ENCODE results near the gene IFT74.

The IFT74 gene

GRCh38 chr9:26955921-26956859 is at the start of gene IFT74:
Gene IFT74 (plus strand): TSS chr9:26956412. CDS start chr9:26961968, 5,556 bp downstream.
- peak; percentile 100 for ATAC-seq

GRCh38 chr9:26913138-26913668 is 43.0 kb upstream of the IFT74 start:
- ATAC-seq: no peak

- no peak for ATAC-seq
Observed at GRCh38 chr9:26919698-26920097, 36.5 kb upstream of the IFT74 start.

- ATAC-seq: no peak
Observed at GRCh38 chr9:26925609-26926008, 30.6 kb upstream of the IFT74 start.

GRCh38 chr9:26928902-26929495 is 27.2 kb upstream of the IFT74 start:
- no peak for ATAC-seq

- ATAC-seq: no peak
Observed at GRCh38 chr9:26935847-26936246, 20.4 kb upstream of the IFT74 start.

GRCh38 chr9:26937816-26938371 is 18.3 kb upstream of the IFT74 start:
- no peak for ATAC-seq

- ATAC-seq: peak in 1 of 2 donors; percentile 20
Observed at GRCh38 chr9:26939955-26940711, 16.1 kb upstream of the IFT74 start.

GRCh38 chr9:26940779-26941178 is 15.4 kb upstream of the IFT74 start:
- peak in 1 of 2 donors; percentile 20 for ATAC-seq

GRCh38 chr9:26945591-26945990 is 10.6 kb upstream of the IFT74 start:
- ATAC-seq: no peak

GRCh38 chr9:26946753-26947727 is 9.2 kb upstream of the IFT74 start, which contains the start of gene PLAA:
Gene PLAA (minus strand): TSS chr9:26947242. CDS start chr9:26947045, 197 bp downstream.
- peak; percentile 98 to 99 for ATAC-seq

- ATAC-seq: no peak
Observed at GRCh38 chr9:26947736-26948135, 8.5 kb upstream of the IFT74 start.

GRCh38 chr9:26949637-26950069 is 6.6 kb upstream of the IFT74 start:
- no peak for ATAC-seq

- no peak for ATAC-seq
Observed at GRCh38 chr9:26950521-26950920, 5.7 kb upstream of the IFT74 start.

- no peak for ATAC-seq
Observed at GRCh38 chr9:26951794-26952193, 4.4 kb upstream of the IFT74 start.

- ATAC-seq: peak; percentile 8 to 22
Observed at GRCh38 chr9:26954050-26954508, 2.1 kb upstream of the IFT74 start.

- ATAC-seq: no peak
Observed at GRCh38 chr9:26955222-26955903, 849 bp upstream of the IFT74 start.

GRCh38 chr9:26956860-26957233 is 635 bp downstream of the IFT74 start:
- no peak for ATAC-seq

GRCh38 chr9:26971721-26972120 is 15.5 kb downstream of the IFT74 start:
- ATAC-seq: no peak

GRCh38 chr9:26973989-26974388 is 17.8 kb downstream of the IFT74 start:
- ATAC-seq: no peak

- ATAC-seq: no peak
Observed at GRCh38 chr9:26974927-26975326, 18.7 kb downstream of the IFT74 start.

All from activated CD4-positive, CD25-positive, alpha-beta regulatory T cell treated with anti-CD3 and anti-CD28 coated beads, Interleukin-2, amount 50 U/mL, for 24 hours (primary cell).